HuH-7 (cell line): ENCODE data around the gene EFNA5.

Source experiments
- DNase-seq: peaks from one replicate; pipeline ENCODE4 v3.0.0; 2011; ENCODE audit warnings: low spot score

EFNA5 gene

DNA sequence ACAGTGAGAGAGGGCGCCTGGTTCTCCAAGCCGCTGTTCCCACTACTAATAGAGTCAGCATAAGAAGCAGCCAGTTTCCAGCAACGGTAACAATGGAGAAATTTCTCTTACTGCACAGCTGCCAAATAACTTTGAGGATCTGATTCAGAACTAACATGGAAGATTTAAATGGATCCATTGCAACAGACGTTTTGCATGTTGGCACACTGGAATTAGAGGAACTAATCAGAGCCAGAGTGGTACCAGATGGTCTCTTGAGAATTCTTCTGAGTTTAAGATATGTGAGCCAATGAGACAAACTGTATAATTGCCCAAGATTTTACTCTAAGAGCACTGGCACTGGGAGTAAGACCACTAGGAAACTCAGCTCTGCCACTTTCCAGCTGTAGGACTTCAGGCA lies 186.5 kb downstream of the EFNA5 start:
- DNase-seq, result no peak

DNA sequence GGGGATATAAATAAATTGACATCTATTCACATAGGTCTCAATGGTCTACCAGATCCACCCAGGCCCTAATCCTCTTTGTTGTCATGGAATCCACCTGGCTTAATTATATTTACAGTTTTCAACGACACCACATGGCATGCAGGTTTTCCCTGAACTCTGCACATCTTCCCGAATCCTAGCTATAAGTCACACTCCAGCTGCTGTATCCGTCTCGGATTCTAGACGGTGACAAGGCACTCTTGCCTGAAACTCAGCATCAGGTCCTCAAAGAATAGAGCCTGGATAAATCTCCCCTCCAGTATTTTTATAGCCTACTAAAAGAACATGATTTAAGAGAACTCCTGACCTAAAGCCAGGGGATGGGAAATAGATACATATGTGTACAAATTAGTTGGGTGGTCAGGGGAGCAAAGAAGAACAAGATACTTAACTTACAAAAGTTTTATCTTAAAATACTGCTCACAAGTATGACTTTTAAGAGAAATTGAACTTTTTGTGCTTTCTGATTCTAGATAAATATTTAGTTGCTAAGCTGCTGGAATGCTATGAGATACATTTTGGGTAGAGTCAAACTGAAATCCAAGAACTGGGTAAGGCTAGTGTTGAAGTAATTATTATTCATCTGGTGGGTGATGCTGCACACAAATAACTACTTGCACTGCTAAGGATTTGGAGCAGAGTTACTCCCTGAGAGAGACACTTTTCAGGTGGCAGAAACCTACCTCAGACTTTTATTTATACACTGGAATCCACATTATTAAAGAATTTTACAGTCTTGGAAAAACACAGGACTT lies 187.3 kb downstream of the EFNA5 start:
- DNase-seq, result no peak

- DNase-seq, result no peak
These were observed 192.6 kb downstream of the EFNA5 start for GRCh38 chr5:107478068-107478641.

DNA sequence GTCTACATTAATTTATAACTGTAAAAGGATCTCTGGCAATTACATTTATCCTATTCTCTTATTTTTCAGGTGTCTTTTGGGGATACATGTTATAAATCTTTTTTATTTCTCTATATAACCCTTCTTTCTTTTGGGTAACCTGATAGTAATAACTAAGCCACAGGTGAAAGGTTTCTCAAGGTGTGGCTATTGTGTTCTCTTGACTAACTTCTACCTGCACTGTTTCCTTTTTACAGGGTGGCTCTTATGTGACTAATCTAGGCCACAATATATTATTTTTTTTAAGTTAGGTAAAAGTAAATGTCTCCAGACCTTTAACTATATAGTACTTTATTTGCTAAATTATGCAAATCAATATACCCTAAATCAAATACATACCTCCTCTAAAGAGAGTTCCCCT lies 193.2 kb downstream of the EFNA5 start:
- no peak for DNase-seq

DNA sequence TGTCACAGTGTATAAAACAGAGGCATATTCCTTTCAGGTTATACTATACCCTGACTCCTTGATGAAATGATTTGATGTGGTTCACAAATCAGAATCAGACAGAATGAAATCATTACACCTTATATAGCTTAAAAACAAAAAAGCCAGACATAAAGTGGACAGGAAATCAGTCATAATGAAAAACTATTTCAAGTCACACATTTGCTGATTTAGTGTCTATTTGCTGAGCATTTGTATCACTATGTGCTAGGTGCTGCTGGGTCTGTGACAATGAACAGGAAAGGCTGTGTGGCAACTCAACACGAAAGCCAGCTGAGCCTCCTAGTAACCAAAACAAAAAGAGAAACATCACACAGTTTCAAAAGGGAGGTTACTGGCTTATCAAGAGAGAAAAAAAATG lies 194.0 kb downstream of the EFNA5 start:
- no peak for DNase-seq

DNA sequence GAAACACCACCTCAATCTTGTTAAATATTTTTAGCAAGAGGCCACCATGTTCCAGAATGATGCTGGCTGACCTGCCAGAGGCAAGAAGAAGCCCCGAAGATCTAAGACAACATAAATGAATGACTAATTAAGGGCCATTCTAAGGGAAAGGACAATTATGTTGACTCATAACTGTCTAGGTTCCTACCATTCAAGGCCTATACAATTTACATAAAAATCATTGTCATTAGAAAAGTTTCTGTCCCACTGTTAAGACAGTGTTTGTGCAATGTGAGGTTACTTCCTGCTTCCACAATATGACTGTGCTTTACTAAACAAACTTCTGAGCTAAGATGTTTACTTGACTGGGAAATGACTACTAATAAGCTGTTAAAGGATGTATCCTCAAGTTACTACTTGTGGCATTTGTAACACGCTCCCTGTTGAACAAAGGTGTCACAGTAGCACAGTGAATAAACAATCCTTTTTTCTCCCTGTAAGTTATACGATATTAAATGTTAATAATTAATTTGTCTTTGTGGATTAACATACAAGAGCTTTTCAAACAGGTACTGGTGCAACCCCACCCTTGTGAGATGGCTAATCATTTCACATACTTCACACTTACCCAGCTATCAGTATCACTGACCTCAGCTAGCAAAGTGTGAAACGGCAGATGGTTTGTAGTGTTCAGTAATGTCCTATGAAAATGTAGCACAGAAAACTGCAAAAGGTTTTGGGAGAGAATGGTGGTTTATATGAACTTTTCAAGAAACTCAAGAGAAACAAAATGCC lies 195.8 kb downstream of the EFNA5 start:
- DNase-seq, result no peak

DNA sequence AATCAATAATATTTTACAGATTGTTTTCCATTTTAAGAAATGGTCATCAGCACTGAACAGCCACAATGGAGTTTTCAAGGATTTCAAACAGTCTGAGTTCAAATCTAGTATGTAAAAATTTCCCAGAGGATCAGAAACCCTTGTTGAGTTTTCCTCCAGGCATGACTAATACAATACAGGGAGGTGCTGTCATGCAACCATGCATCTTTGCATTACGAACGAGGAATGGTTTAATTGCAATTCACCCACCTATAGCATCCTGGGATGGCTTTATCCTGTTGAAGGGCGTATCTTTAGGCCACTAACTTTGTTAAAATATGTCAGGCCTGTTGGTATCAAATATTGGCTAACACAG lies 196.4 kb downstream of the EFNA5 start:
- no peak for DNase-seq

- DNase-seq, result no peak
These were observed 198.1 kb downstream of the EFNA5 start for GRCh38 chr5:107472620-107473064.

DNA sequence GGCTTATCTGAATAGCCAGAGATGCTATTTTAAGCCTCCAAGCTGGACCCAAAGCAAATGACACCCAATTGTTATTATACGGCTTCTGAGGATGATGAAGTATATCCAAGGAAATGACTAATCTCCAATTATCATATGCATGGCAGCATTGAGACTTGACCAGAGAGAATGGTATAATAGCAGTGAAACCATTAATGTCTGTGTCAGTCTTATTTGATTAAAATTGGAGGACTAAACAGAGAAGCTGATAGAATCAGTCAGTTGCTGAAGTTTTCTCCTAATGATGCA lies 200.5 kb downstream of the EFNA5 start:
- no peak for DNase-seq

DNA sequence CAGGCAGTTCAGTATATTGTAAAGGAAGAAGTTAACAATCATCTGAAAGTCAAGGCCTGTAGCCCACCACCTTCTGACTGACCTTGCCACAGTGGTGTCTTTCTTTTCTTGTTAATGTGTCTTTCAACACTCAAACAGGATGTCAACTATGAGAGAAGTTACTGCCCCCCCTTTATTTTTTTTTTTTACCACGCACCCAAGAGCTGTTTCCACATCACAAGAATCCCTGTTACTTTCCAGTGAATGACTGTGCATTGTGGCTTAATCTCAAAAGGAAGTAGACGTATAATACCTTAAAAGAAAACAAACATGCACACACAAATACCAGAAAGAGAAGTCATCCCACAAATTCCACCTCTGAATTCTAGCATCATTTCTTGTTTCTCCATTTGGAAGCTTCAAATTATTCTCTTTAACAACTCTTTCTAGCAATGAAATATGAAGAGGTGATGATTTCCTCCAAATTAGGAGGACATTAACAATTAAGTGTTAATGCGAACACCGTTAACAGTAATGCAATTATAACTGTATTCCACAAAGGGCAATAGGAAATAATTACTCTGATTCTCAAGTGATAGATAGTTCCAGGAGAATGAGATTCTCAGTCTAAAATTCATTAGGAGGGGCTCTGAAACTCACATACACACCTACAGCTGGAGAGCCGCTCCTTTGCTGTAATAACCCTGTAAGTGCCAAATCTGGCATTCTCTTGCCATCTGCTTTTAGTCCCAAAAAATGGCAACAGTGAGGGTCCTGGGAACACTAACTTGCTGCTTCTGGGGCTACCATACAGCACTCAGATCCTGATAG lies 201.0 kb downstream of the EFNA5 start:
- no peak for DNase-seq

DNA sequence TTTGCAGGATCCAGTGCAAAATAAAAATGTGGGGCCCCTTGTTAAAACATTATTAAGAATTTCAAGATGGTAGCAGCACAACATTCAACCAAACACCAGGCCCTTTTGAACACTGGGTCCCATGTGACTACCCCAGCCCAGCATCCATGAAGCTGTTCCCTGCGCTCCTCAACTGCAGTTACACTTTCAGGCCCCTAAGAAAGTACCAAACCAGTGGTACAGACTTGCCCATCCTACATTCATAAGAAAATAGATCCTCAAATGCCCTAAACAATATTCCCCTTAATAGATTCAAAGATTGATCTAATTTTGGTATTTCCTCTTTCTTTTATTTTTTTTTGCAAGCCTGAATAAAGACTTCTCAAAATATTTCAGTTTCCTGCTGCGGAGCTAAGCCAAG lies 201.7 kb downstream of the EFNA5 start:
- no peak for DNase-seq

DNA sequence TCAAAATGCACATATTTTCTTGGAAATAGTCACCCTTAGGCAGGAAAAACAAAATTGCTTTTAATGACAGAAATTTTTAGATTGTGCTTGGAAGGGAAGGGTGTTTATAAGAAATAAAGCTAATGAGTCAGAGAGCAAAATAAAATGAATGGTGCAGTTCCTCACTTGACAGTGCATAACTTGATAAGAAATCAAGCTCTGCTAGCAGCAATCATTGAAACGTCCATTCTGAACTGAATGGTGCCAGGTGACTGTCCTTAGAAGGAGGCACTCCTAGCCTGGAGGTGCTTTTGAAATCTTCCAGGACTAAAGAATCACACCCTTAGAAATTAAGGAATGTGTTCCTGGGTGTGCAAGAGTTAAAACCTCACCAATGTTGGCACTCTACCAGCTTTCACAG lies 202.5 kb downstream of the EFNA5 start:
- DNase-seq, result no peak

GRCh38 chr5:107467137-107467932 lies 203.4 kb downstream of the EFNA5 start:
- DNase-seq, result no peak

- DNase-seq, result no peak
These were observed 204.4 kb downstream of the EFNA5 start for GRCh38 chr5:107466233-107466769.

DNA sequence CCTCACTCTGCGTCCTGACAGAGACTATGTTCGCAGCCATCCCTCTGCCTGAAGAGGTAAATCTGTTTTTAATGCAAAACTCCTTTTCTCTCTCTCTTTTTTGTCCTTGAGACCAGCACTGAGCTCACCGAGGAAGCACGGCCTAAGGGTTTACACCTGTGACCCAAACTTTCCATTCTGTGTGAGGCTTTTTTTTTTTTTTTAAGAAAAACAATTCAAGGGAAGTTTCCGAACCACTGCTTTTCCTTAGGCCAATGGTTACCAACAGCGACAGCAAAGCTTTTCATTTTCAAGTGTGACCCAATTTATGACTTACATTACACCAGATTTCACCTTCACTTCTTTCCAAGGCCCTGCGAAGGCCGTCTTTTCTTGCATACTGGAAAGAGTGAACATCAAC lies 205.9 kb downstream of the EFNA5 start:
- DNase-seq, result no peak

DNA sequence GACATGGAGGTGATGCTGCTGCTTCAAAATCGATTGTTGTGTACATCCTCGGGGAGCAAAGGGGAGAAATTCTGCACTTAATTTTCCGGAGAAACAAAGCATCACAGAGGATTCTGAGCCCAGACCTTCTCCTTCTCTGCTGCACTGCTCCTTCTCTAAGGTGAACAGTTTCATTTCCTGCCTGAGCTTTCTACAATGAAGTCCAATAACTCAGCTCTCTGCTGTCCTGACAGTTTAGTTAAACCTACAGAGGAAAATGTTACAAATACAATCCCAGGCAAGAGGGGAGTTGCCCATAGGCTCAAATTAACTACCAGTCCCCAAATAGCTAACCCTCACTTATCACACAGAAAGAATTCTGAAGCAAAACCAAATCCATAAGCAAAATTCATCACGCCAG lies 206.3 kb downstream of the EFNA5 start:
- no peak for DNase-seq

DNA sequence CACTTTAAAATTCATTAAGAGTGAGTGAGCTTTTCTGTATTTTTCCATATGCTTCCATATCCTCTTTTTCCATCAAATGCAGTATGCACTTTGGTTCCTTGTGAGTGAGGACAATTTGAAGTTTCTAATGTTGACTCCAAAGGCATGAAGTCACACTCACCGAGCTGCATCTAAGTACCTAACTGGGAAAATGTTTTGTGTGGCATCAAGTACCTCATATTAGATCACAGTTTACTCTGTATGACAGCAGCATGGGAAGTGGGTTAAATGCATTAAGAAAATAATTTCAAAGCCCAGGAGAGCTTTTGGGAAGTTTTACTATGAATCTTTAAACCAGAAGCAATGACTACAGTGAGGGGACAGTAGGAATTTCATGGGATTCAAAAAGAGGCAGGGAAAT lies 207.0 kb downstream of the EFNA5 start:
- no peak for DNase-seq

DNA sequence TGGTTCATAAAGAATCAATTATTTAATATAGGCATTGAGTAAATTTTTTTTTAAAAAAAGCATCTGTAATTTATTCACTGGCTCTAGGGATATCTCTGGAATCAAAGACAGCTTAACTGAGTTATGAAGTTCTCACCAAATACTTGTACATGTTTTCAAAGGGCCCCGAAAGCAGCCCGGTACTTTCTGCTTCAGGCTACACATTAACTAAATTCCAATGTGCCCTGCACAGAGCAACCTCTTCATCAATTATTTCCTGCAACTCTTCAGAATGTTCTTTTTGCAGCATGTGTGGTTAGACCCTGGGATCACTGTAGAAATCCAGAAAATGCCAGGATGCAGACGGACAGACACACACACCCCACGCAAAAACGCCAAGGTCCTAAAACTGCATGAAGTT lies 209.0 kb downstream of the EFNA5 start:
- DNase-seq, result no peak

DNA sequence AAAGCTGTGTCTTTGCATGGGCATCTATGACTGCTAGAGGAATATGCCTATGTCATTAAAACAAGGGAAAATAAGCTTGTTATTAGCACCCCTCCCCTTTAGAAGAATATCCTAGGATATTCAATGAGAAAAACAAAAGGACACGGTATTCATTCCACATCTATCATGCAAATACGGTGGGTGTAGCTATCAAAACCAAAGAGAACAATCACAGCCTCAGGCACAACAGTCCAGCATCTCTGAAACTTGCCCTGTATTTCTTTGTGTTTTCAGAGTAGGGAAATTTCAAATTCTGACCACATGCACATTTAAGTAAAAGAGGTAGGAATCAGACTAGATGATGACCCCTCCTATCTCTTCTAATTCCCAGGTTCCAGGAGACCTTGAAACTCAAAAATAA lies 209.9 kb downstream of the EFNA5 start:
- DNase-seq, result no peak

DNA sequence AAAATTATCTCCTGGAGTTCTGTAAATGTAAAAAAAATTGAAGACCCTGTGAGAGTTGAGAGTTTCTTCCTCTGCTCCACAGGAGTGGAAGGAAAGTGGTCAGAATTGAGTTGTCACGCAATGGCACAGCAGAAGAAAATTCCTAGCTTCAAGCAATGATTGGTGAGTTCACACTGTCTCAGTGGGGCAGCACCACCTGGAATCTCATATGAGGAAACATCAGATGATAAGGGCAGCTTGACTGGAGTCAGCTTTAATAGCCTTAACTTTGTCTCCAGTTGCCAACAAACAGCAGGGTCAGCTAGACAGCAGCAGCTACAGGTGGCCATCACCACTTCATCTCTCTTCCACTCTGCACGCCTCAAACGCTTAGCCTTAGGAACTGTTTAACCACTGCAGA lies 211.1 kb downstream of the EFNA5 start:
- no peak for DNase-seq

- DNase-seq, result no peak
These were observed 212.4 kb downstream of the EFNA5 start for GRCh38 chr5:107458322-107458721.

GRCh38 chr5:107457881-107458280 lies 212.9 kb downstream of the EFNA5 start:
- no peak for DNase-seq
